Measurements from ENCODE around the gene FGF12.

GRCh38 chr3:192169332-192169915 lies 557.9 kb downstream of the FGF12 start:
- TF ChIP-seq CTCF (IDR thresholded peaks at IDR 0.05) (no peak), EZH2 (IDR thresholded peaks at IDR 0.05; ENCODE audit: borderline replicate concordance, insufficient read depth, low read depth, low read length, poor library complexity, severe bottlenecking) (no peak)
